ENCODE data around the gene PLXNB2. TPM values are rescaled to one million over a fixed set of nuclear protein-coding genes. Genes with fewer than 3 reads are reported as not detected.

The PLXNB2 gene
- total RNA-seq, 1 experiment from 2014 or later: 227 TPM

GRCh38 chr22:50257451-50258360, 49.7 kb downstream of the PLXNB2 start:
- no peaks in the 10 kb centered on the region; the same call in 1 of the 2 replicates for H3K36me3 ChIP-seq (ENCODE audit: control insufficient read depth, insufficient read depth, low read length)
- ChIA-PET POLR2A (no interaction called here), CTCF (no interaction called here)
- BruUV-seq (replicated peaks): no TSS peak
- H3K9me3 ChIP-seq (ENCODE audit: control insufficient read depth, insufficient read depth, low read depth, low read length): no peaks in the 10 kb centered on the region
- in situ Hi-C loops (cut with HindIII; ENCODE audit: low pct_unique_long_range_greater_than_20kb, low sequenced_read_pairs): no loop called here
- H3K27me3 ChIP-seq (ENCODE audit: control insufficient read depth, insufficient read depth, low read length): no peaks in the 10 kb centered on the region
- no peak overlapping the region for H3K27ac ChIP-seq (ENCODE audit: low read length)
- TF ChIP-seq POLR2AphosphoS5 (IDR thresholded peaks at IDR 0.05; ENCODE audit: low read depth, low read length) (no peak), TCF7L2 (IDR thresholded peaks at IDR 0.05; ENCODE audit: low read depth, low read length) (no peak), SIN3A (IDR thresholded peaks at IDR 0.05; ENCODE audit: borderline replicate concordance, insufficient read depth, low read depth, low read length) (no peak), CTCF (IDR thresholded peaks at IDR 0.05) (no peak)
- intact Hi-C loops (cut with micrococcal nuclease; ENCODE audit: unreplicated experiment): no loop called here
- ATAC-seq (no peak), DNase-seq (ENCODE audit: low read depth, low spot score) (no peak)
- peaks cover 30% of the 10 kb centered on the region for H3K4me1 ChIP-seq (ENCODE audit: control insufficient read depth, insufficient read depth, low read length)
- no peak overlapping the region for H3K4me3 ChIP-seq (ENCODE audit: low read depth in 2 of 2, low read length in 2 of 2)

DNA sequence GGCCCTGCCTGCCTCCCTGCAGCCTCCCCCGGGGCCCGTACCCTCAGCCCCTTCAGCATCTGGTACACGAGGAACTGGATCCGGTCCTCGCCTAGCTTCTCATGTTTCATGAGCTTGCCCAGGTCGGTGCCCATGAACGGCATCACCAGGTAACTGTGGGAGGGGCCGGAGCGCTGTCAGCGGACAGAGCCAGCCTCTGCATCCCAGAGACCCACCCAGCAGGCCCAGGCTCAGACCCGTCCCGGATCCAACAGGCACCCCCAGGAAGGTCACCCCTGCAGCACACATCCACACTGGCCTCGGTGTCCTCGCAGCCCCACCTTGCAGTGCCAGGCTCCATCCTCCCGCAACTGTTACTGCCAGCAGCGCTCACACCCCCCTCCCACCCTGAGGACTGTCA, 50.4 kb downstream of the PLXNB2 start:
- no peak for TF ChIP-seq POLR2AphosphoS5 (IDR thresholded peaks at IDR 0.05; ENCODE audit: low read depth, low read length)
- no peak for TF ChIP-seq SIN3A (IDR thresholded peaks at IDR 0.05; ENCODE audit: borderline replicate concordance, insufficient read depth, low read depth, low read length)
- TF ChIP-seq REST (IDR thresholded peaks at IDR 0.05; ENCODE audit: insufficient read depth in 1 of 2, low read depth in 2 of 2, low read length in 1 of 2): no peak
- no peak for TF ChIP-seq CTCF (IDR thresholded peaks at IDR 0.05)
- no peak overlapping the region for H3K4me3 ChIP-seq (ENCODE audit: low read depth in 2 of 2, low read length in 2 of 2)
- intact Hi-C loops (cut with micrococcal nuclease; ENCODE audit: unreplicated experiment) (no loop called here), in situ Hi-C loops (cut with HindIII; ENCODE audit: low pct_unique_long_range_greater_than_20kb, low sequenced_read_pairs) (no loop called here)
- ChIA-PET POLR2A (no interaction called here), CTCF (no interaction called here)
- no peaks in the 10 kb centered on the region for H3K9me3 ChIP-seq (ENCODE audit: control insufficient read depth, insufficient read depth, low read depth, low read length)
- no peak for ATAC-seq
- no peaks in the 10 kb centered on the region; the same call in 1 of the 2 replicates for H3K36me3 ChIP-seq (ENCODE audit: control insufficient read depth, insufficient read depth, low read length)
- H3K4me1 ChIP-seq (ENCODE audit: control insufficient read depth, insufficient read depth, low read length): peaks cover 27% of the 10 kb centered on the region
- no peaks in the 10 kb centered on the region for H3K27me3 ChIP-seq (ENCODE audit: control insufficient read depth, insufficient read depth, low read length)
- no peak for DNase-seq (ENCODE audit: low read depth, low spot score)
- BruUV-seq (replicated peaks): no TSS peak
- no peak overlapping the region for H3K27ac ChIP-seq (ENCODE audit: low read length)

All from Panc1 (cell line).